PC-3 (cell line): ENCODE results near the gene C11orf54.

Experiments used
- CTCF ChIP-seq: fragments of 300-600 bp; sonication (generic); conservative IDR thresholded peaks from 2 replicates; pipeline ENCODE4 v1.5.1; 2017; ENCODE audit warnings: antibody characterized with exemption, low read depth, mild to moderate bottlenecking, low read length
- EZH2 ChIP-seq: fragments of 300-600 bp; sonication (generic); IDR thresholded peaks from one replicate; pipeline ENCODE4 v1.6.1; 2017; ENCODE audit warnings: antibody characterized with exemption, mild to moderate bottlenecking, low read length; ENCODE audit not compliant: unreplicated experiment

- TF ChIP-seq CTCF (no peak), EZH2 (no peak)
Measured at GRCh38 chr11:93737904-93738612, 3.4 kb upstream of the C11orf54 start.
